Ascending aorta (tissue), 2 donors: ENCODE results near the gene TESK2. TPM values are rescaled to one million over a fixed set of nuclear protein-coding genes. Genes with fewer than 3 reads are reported as not detected.

Source experiments
- DNase-seq, 2 donors: peaks; one replicate each; pipeline ENCODE4 v3.0.0-alpha.2; 2019; ENCODE audit warnings: low spot score in 2 of 2
- H3K27ac ChIP-seq, 2 donors: fragments of 200-600 bp; sonication (generic); one replicate each; pipeline ENCODE4 v1.5.1; 2016 to 2017; ENCODE audit warnings: mild to moderate bottlenecking in 1 of 2
- H3K27me3 ChIP-seq: fragments of 200-600 bp; sonication (generic); one replicate; pipeline ENCODE4 v1.5.1; 2017
- H3K36me3 ChIP-seq, 2 donors: fragments of 200-600 bp; sonication (generic); one replicate each; pipeline ENCODE4 v1.5.1; 2016
- H3K4me1 ChIP-seq, 2 donors: fragments of 200-600 bp; sonication (generic); one replicate each; pipeline ENCODE4 v1.5.1; 2016 to 2017; ENCODE audit warnings: mild to moderate bottlenecking in 1 of 2
- H3K4me3 ChIP-seq, 2 donors: fragments of 200-600 bp; sonication (generic); one replicate each; pipeline ENCODE4 v1.5.1; 2016 to 2017; ENCODE audit warnings: mild to moderate bottlenecking in 1 of 2
- H3K9me3 ChIP-seq, 2 donors: fragments of 200-600 bp; sonication (generic); one replicate each; pipeline ENCODE4 v1.5.1; 2016
- intact Hi-C: fragments of 100-400 bp; cut with DNase I; formaldehyde crosslinking; loops from one replicate; pipeline ENCODE4 v1.15.1; 2023
- total RNA-seq: library from RNA; depleted of rRNA; stranded (reverse); fragments of >200 nt; gene quantifications from one replicate; pipeline ENCODE4 v1.1.0, GENCODE V29; 2016
- TF ChIP-seq, protein P1 (sequence below), 3 experiments: fragments of 200-600 bp in 2 of 3; fragments of 450-650 bp in 1 of 3; sonication (generic) in 2 of 3; IDR thresholded peaks; one replicate each; pipeline ENCODE4 v1.5.1; 2016 to 2019; ENCODE audit warnings: antibody characterized with exemption in 3 of 3, mild to moderate bottlenecking in 1 of 3, moderate library complexity in 1 of 3

TESK2 gene
- total RNA-seq, 1 donor from 2014 or later, result 0.32 TPM

DNA sequence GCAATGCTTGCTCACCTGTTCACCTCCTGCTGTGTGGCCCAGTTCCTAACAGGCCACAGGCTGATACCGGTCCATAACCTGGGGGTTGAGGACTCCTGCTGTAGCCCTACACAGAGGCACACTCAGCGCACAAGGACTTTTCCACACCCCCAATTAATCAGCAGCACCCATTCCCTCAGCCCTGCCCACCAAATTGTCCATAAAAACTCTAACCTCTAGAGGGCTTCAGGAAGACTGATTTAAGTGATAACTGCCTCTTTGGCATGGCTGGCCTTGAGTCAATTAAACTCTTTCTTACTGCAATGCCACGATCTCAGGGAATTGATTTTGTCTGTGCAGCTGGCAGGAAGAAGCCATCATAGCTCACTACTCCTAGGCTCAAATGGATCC, 79.5 kb downstream of the TESK2 start:
- intact Hi-C loops, result no loop called here
- no peaks in the 10 kb centered on the region for H3K4me1 ChIP-seq
- no peaks in the 10 kb centered on the region for H3K27me3 ChIP-seq
- H3K4me3 ChIP-seq, result no peak overlapping the region
- DNase-seq, result no peak
- no peaks in the 10 kb centered on the region for H3K9me3 ChIP-seq
- H3K36me3 ChIP-seq, result no peaks in the 10 kb centered on the region
- H3K27ac ChIP-seq, result no peak overlapping the region
- TF ChIP-seq, protein P1, sequence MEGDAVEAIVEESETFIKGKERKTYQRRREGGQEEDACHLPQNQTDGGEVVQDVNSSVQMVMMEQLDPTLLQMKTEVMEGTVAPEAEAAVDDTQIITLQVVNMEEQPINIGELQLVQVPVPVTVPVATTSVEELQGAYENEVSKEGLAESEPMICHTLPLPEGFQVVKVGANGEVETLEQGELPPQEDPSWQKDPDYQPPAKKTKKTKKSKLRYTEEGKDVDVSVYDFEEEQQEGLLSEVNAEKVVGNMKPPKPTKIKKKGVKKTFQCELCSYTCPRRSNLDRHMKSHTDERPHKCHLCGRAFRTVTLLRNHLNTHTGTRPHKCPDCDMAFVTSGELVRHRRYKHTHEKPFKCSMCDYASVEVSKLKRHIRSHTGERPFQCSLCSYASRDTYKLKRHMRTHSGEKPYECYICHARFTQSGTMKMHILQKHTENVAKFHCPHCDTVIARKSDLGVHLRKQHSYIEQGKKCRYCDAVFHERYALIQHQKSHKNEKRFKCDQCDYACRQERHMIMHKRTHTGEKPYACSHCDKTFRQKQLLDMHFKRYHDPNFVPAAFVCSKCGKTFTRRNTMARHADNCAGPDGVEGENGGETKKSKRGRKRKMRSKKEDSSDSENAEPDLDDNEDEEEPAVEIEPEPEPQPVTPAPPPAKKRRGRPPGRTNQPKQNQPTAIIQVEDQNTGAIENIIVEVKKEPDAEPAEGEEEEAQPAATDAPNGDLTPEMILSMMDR (IDR thresholded peaks at IDR 0.05), result no peak

DNA sequence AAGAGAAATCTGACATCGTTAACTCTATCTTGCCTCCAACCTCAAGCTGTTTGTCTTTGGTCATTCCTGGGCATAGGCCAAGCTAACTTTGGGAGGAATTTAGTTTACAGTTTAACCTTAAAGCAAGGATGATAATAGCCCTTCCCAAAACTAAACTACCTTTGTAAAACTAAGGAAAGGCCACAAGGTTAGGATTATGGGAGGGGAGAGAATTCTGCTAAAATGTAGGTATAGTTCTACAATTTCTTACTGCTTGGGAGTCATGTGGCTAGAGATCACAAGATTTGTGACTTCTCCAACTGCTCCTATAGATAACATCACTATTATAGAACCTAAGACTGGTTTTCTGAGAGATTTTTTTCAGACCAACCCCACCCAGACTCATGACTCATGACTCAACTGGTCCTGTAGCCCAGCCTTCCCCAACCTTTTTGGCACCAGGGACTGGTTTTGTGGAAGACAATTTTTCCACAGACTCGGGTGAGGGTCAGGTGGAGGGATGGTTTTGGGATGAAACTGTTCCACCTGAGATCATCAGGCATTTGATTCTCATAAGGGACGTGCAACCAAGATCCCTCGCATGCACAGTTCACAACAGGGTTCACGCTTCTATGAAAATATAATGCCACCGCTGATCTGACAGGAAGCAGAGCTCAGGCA, 80.0 kb downstream of the TESK2 start:
- TF ChIP-seq, protein P1 (IDR thresholded peaks at IDR 0.05), result no peak

DNA sequence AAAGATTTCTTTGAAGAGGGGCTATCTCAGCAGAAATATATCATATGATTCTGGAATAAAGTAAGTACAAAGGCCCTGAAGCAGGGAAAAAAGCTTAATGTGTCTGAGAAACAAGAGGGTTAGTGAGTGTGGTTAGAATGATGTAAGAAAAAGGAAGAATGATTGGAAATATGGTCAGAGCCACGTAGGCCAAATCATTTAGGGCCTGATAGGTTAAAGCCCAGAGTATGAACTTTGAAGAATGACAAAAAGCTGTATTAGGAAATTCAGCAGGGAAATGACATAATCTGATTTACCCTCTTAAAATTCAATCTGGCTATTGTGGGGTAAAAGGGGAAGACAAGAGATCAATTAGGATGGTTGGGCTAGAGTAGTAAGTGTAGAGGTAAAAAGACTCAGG, 81.7 kb downstream of the TESK2 start:
- Histone ChIP-seq H3K27ac (no peak overlapping the region), H3K9me3 (no peaks in the 10 kb centered on the region), H3K36me3 (no peaks in the 10 kb centered on the region), H3K4me1 (no peaks in the 10 kb centered on the region), H3K4me3 (no peak overlapping the region), H3K27me3 (no peaks in the 10 kb centered on the region)
- no peak for DNase-seq
- intact Hi-C loops, result no loop called here
- TF ChIP-seq, protein P1 (IDR thresholded peaks at IDR 0.05), result no peak

More for the DNA sequence above, 80.0 kb downstream of the TESK2 start:
- no peak overlapping the region for H3K4me3 ChIP-seq
- no peaks in the 10 kb centered on the region for H3K9me3 ChIP-seq
- no peaks in the 10 kb centered on the region for H3K4me1 ChIP-seq
- H3K36me3 ChIP-seq, result no peaks in the 10 kb centered on the region
- intact Hi-C loops, result no loop called here
- no peaks in the 10 kb centered on the region for H3K27me3 ChIP-seq
- DNase-seq, result no peak
- H3K27ac ChIP-seq, result no peak overlapping the region

DNA sequence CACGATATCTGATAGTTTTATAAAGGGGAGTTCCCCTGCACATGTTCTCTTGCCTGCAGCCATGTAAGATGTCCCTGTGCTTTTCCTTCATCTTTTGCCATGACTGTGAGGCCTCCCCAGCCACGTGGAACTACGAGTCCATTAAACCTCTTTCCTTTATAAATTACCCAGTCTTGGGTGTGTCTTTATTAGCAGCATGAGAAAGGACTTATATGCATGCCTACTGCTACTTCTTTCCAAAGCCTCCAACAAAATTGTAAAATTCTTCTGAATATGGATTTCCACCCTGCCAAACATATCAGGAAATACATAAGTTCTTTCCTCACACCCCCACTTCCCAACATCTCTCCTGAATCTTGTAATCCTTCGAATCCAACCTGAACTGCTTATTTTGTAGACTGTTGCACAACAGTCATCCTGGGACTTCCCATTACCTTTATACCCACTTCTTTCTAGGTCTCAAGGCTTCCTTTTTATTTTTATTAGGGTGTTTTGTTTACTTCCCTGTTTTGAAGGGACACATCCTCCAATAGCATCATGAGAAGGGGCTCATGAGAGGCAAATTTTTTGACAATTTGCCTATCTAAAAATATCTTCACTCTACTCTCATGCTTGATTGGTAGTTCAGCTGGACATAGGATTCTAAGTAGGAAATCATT, 83.2 kb downstream of the TESK2 start:
- TF ChIP-seq, protein P1 (IDR thresholded peaks at IDR 0.05), result no peak
- no peak for DNase-seq
- no peaks in the 10 kb centered on the region for H3K36me3 ChIP-seq

GRCh38 chr1:45405636-45406035, 85.3 kb downstream of the TESK2 start:
- no peak overlapping the region for H3K27ac ChIP-seq
- H3K27me3 ChIP-seq, result no peaks in the 10 kb centered on the region
- H3K36me3 ChIP-seq, result no peaks in the 10 kb centered on the region
- DNase-seq, result no peak
- H3K4me3 ChIP-seq, result no peak overlapping the region
- intact Hi-C loops, result no loop called here
- H3K9me3 ChIP-seq, result no peaks in the 10 kb centered on the region
- H3K4me1 ChIP-seq, result no peaks in the 10 kb centered on the region
- TF ChIP-seq, protein P1 (IDR thresholded peaks at IDR 0.05), result no peak

More for the DNA sequence above, 83.2 kb downstream of the TESK2 start:
- intact Hi-C loops, result no loop called here
- H3K27ac ChIP-seq, result no peak overlapping the region
- H3K4me1 ChIP-seq, result no peaks in the 10 kb centered on the region
- no peaks in the 10 kb centered on the region for H3K9me3 ChIP-seq
- H3K4me3 ChIP-seq, result no peak overlapping the region
- H3K27me3 ChIP-seq, result no peaks in the 10 kb centered on the region
